SK-N-MC (cell line): ENCODE measurements around the gene GABRG3.

Experiments
- EZH2 ChIP-seq: fragments of 200-600 bp; sonication (generic); IDR thresholded peaks from one replicate; pipeline ENCODE4 v1.6.1; 2017; ENCODE audit warnings: antibody characterized with exemption
- FOXP2 ChIP-seq: optimal IDR thresholded peaks from 2 replicates; pipeline ENCODE3; 2011; ENCODE audit warnings: mild to moderate bottlenecking, moderate library complexity; ENCODE audit not compliant: insufficient read depth; ENCODE audit errors: extremely low read length, control extremely low read depth
- POLR2AphosphoS5 ChIP-seq: IDR thresholded peaks from 2 replicates; pipeline ENCODE4 v1.6.1; 2012; ENCODE audit warnings: mild to moderate bottlenecking, low read depth, low read length, borderline replicate concordance

GRCh38 chr15:27466758-27467157 lies 495.8 kb downstream of the GABRG3 start:
- no peak for TF ChIP-seq EZH2
- TF ChIP-seq POLR2AphosphoS5 = no peak
- no peak for TF ChIP-seq FOXP2
